Measurements from ENCODE around the gene KRT23.

The KRT23 gene

DNA sequence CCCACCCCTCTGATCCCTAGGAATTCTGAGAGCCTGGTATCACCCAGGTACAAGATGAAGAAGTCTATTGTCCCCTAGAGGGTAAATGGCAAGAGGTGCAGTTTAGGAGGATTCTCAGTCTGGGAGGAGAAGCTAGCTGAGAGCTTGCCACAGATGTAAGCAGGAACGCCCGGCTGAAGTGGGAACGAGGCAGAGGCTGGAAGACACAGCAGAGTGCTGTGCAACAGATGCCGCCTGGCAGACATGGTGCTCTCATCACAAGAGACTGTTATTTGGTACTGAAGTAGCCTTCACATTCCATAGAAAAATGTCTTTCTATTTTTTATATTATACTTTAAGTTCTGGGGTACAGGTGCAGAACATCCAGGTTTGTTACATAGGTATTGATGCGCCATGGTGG, 32.1 kb downstream of the KRT23 start:
- no peak for DNase-seq

DNA sequence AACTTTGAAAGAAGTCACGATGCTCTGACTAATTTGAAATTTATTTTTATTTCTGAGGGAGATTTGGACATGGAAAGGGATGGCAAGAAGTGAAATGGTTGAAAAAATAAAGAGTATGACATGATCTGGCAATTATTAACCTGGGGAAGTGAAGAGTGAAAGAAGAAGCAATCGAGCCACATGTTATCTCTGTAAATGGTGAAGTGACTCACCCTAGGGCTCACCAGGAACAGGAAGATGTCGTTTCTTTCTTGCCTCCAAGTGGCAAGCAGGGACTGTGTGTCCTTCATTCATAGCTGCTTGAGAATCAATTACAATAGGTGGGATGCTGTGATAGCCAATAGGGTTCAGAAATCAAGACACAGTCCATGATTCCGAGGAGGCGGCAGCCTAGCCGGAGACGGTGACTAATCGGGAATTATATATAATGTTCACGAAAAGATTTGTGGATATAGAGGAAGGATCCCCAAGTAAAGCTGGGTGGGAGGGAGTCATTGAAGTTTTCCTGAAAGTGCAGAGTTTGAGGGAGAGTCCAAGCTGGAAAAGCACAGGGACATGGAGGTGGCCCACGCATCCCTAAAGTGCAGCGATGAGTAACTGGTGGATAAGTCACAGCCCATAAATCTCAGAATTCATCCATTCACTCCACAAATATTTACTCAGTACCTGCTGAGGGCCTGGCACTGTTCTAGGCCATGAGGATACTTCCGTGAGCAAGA, 34.2 kb downstream of the KRT23 start:
- no peak for DNase-seq

DNA sequence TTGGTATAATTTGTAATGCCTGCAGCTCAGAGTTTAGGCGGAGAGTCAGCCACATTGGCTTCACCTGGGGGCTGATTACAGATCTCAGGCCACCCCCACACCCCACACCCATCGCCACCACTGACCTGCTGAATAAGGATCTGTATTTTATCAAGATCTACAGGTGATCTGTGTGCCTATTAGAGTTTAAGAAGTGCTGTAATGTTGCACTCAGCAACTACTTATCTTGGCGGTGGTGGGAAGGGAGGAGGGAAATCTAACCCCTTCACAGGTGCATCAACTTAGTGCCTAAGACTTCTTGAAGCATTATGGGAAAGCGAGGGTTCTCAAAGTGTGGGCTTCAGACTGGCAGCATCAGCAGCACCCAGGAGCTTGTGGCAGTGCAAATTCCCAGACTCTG, 34.9 kb downstream of the KRT23 start:
- no peak for DNase-seq

DNA sequence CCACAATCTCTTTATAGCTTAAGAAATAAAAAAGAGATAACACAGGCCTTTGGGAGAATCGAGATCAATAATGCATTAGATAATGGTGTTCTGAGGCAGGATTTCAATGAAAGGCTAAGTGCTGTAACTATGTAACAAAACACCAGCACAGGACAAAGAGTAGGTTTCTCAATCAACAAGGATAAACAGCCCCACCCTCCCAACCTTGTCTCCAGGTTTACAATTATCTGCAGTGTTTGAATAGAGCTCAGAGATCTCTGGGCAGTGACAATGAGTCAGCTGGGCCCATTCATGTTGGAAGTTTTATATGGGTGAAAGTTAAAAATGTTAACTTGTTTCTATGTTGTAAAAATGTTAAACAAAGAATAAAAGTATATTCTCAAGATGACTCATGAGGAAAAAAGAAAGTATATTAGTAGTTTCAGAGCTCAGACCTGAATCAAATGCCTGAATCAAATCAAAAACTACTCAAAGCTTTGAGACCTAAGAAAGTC, 35.4 kb downstream of the KRT23 start:
- no peak for DNase-seq

DNA sequence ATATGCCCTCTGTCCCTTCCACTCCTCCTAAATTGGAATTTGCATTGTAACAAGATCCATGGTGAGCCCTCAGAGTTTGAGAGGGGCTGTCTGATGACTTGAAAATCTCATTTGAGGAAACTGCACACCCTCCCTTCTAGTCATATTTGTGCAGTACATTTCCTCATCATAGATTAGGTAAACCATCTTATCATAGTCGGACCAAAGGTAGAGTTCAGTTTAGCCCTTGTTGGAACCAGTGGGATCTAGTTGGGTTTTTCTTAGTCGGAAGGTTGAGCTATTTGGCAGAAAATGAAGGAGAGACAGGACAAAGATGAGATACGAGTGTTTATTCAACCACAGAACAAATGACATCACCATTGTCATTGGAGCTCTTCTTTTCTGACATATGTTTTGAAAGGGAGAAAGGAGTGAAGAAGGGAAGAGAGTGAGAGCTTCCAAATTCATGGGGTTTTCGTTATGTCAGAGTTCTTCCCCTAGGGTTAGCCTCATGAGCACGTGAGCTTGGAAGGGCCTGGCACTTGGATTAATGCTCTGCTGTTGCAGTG, 36.6 kb downstream of the KRT23 start:
- DNase-seq, result no peak

DNA sequence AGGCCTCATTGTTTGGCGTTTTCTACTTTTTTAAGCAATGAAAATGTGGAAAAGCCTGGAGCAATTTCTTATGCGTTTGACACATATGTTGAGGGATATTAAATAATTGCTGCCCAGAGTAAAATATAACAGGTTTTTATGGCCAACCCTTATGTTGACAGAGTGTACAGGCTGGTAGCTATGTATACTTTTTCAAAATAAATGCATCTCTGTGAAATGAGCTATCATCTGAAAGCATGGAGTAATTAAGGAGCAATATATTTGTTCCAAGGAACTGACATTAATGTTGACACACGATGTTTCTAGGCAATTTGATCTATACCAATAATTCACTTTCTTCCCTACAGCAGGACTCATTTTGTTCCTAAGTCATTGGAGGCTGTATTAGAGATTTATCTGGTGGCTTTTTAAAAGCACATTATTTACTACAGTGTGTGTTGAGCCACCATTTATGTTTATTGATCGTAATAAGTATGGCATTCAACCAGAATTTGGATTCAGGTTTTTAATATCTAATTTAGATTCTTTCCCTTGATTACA, 40.5 kb downstream of the KRT23 start:
- no peak for DNase-seq

DNA sequence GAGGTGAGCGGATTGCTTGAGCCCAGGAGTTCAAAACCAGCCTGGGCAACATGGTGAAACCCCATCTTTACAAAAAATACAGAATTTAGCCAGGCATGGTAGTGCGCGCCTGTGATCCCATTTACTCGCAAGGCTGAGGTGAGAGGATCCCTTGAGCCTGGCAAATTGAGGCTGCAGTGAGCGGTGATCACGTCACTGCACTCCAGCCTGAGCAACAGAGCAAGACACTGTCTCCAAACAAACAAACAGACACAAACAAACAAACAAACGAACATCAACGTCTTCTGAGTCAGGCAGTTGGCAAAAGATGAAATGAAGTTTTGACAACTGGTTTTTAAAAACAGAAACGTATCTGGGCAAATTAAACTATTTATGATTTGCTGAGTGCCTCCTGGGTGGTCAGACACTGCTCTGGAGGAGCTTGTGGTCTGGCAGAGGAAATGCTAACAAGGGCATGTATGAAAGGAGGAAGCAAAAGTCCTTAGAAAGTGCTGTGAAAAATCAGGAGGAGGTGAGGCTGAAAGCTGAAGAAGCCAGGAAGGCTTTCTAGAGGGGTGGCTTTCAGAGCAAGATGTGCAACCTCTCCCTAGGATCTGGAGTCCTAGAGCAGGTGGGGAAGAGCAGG, 42.2 kb downstream of the KRT23 start:
- no peak for DNase-seq

DNA sequence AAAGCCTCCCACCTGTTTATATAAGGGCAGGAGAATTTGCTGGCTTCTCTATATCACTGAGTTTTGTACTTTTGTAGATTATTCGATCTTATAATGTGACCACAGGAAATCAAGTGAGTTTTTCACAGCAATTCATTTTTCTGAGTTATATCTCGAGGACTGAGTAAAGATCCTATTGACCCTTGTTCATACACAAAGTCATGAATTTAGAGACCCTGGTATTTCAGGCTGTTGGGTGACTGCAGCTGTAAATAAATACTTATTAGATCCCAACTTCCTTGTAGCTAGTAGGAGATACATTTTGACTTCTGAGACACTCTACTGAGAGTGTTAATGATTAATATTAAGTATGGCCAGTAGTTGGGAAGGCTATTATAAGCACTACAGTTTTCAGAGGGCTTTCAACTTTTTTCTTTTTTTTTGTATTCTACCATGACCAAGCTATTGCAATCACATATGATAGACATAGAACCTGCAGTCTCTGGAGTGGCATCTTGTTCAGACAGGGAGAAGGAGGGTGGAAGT, 49.2 kb downstream of the KRT23 start:
- DNase-seq, result no peak

DNA sequence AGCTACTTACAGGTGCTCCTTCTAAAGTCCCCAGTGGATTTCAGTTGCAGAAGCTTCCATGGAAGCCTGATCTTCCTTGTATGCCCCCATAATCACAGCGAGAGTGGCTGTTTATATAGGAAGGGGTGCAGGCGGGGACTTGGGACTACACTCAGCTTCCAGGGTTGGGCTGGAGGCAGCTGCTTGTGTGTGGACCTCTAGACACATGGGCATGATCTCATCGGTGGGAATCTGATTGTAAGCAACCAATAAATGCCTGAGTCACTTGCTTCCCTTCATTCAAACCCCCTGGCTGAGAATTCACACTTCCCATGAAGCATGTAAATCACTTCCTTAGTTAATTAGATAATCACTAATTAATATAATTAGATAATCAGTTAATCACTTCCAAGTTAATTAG, 51.4 kb downstream of the KRT23 start:
- DNase-seq, result no peak

DNA sequence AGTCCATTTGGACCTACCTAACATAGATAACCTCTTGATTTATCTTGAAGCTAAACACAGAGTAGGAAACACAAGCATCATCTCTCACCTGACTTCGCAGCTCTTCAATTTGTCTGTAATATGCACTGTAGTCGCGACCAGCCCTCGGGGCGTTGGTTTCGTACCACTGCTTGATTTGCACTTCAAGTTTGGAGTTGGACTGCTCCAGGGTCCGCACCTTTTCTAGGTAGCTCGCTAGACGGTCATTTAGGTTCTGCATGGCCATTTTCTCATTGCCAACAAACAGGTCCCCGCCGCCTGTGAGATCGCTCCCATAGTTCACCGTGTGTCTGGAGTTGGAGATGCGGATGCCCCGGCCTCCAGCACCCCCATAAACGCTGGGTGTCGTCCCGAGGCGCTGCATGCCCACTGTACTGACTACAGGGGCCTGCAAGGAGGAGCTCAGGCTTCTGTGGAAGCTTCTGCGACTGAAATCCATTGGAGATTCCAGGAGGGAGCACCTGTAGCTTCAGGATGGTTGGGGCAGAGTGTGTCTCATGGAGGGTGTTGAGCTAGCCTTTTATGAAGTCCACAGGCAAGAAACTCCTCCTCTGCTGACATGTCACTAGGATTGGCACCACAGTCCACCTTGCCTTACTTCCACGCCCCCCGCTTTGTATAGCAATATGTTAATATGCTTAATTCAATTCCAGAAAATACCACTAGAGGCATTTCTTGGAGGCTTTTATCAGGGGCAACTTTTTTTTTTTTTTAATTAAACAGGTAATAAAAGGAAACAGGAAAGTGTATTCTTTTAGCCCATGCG, 52.5 kb downstream of the KRT23 start, which contains the start of gene KRT20:
Gene KRT20 (minus strand): TSS at position 535 of the 805 bp plus-strand sequence. CDS start 57 bp downstream, at position 478.
- DNase-seq, result no peak

DNA sequence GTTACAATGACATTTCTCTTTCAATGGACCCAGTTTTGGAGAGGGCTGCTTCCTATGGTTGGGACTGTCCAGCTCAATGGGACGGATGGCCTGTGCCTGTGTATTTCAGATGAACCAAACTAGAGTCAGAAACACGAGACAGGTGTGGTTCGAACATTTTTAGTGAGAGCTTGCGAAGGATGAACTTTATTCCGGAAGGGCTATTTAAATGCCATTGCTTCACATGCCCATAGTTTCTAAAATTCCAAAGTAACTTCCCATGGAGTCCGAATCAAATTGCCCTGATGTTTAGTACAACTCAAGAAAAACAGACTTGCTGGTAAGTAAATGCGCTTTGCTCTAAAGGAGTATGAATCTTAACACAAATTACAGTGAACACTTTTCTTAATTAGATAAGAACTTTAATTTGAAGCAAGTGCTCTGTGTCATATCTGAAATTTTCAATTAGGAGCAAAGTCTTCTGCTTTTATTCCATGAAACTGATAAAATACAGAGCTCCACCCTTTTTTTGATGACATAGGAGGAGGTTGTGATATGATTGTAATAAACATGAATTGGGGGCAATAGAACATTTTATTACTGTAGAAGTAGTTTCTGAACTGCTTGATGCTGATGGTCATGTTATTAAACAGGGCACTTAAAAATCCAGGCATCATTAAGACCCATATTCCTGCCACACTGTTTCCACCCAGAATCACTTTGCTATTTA, 53.7 kb downstream of the KRT23 start:
- no peak for DNase-seq

DNA sequence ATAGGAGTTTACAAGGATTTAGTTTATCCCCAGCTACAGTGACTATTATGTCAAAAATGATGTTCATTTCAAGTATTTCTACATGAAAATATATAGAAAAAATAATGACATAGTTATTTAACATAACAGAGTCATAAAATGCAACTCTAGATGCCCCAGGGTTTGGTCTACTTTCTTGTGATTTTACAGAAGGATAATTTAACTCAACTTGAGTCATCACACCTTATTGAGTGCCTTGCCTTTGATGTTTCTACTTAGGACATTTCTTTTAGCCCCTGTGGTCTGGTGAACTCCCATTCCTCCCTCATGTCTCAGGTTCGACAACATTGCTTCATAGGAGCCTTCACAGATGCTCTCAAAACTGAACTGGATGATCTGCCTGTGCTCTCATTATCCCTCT, 54.4 kb downstream of the KRT23 start:
- DNase-seq, result no peak

DNA sequence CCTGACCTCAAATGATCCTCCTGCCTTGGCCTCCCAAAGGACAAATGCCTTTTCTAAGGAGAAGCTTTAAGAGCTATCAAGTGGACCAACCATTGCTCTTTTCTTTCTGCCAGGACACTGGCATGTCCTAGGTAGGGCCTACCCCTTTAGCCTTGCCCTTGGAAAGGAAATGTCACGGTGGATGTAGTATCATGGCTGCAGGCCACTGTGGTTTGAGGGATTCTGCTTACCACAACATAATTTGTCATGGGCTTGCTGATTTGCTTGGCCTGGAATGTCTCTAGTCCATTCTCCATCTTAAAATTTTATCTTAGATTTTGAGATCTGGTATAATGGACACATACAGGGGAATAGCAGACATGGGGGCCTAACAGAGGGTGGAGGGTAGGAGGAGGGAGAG, 58.4 kb downstream of the KRT23 start:
- DNase-seq, result no peak

DNA sequence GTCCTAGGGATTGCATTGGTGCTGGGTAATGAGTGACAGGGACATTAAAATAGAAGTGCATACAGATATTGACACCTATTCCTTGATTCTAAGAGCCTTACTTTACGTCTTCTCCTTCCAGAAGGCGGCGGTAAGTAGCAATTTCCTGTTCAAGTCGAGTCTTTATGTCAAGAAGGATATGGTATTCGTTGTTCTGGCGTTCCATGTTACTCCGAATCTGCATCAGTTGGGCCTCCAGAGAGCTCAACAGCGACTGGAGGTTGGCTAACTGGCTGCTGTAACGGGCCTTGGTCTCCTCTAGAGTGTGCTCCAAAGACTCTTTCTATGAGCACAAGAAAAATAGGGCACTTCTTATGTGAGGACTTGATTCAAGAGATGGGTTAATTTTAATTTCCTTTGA, 59.4 kb downstream of the KRT23 start:
- no peak for DNase-seq

DNA sequence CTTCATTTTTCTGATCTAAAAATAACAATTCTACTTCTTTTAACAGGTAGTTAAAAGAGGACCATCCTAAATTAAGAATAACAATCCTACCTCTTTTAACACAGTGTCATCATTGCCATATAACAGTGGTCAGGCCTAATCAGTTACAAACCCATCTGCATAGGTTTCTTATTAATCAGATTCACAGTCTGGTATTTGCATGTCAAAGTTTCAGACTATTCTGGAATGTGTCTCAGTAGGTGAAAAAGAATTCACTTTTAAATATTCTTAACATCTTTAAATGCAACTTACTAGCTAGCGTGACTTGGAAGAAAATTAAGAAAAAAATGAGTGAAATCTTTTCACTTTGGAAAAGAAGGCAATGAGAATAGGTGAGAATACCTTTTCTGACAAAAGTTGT, 63.6 kb downstream of the KRT23 start:
- DNase-seq, result no peak

DNA sequence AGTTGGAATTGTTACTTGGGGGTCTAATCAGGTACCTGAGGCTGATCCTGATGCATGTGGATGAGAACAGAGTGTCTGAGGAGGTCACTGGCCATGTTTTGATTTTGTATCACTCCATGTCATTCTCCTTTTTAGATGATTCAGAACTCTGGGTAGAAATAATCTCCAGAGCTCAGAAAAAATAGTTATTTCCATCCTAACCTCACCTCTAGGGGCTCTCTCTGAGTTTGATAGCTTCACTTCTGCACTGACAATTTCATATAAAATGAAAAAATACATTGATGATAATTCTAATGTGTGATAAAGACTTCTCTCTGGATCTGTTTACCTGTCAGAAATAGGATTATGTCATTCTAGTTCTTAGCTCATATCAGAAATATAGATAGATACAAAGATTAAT, 64.2 kb downstream of the KRT23 start:
- DNase-seq, result no peak
